HFF-Myc (cell line): Measurements from ENCODE around the gene YAE1.

Experiments used
- DNase-seq: peaks from one replicate; pipeline ENCODE4 v3.0.0-alpha.2; 2011; ENCODE audit warnings: low read depth; ENCODE audit errors: extremely low read depth
- H3K4me3 ChIP-seq: replicated peaks from 2 replicates; pipeline ENCODE4 v1.5.1; 2011; ENCODE audit warnings: low read depth, mild to moderate bottlenecking, control low read depth, low read length
- CTCF ChIP-seq: IDR thresholded peaks from 2 replicates; pipeline ENCODE4 v1.5.1; 2012; ENCODE audit warnings: mild to moderate bottlenecking, low read depth, low read length, control low read depth; ENCODE audit errors: missing control alignments

YAE1 gene

GRCh38 chr7:39527951-39528350, 38.3 kb upstream of the YAE1 start:
- DNase-seq = no peak
- TF ChIP-seq CTCF = no peak

GRCh38 chr7:39528849-39529248, 37.4 kb upstream of the YAE1 start:
- TF ChIP-seq CTCF = no peak
- no peak for DNase-seq
- no peak overlapping the region for H3K4me3 ChIP-seq

More at GRCh38 chr7:39527951-39528350, 38.3 kb upstream of the YAE1 start:
- H3K4me3 ChIP-seq = no peak overlapping the region

GRCh38 chr7:39529582-39529981, 36.6 kb upstream of the YAE1 start:
- TF ChIP-seq CTCF = no peak
- H3K4me3 ChIP-seq = no peak overlapping the region
- DNase-seq = no peak

GRCh38 chr7:39530971-39531370, 35.2 kb upstream of the YAE1 start:
- no peak for DNase-seq
- H3K4me3 ChIP-seq = no peak overlapping the region
- no peak for TF ChIP-seq CTCF

- no peak for TF ChIP-seq CTCF
- no peak overlapping the region for H3K4me3 ChIP-seq
- DNase-seq = no peak
Observed at GRCh38 chr7:39531818-39532217, 34.4 kb upstream of the YAE1 start.

GRCh38 chr7:39532832-39533231, 33.4 kb upstream of the YAE1 start:
- DNase-seq = no peak
- H3K4me3 ChIP-seq = no peak overlapping the region
- TF ChIP-seq CTCF = no peak

- H3K4me3 ChIP-seq = no peak overlapping the region
- no peak for DNase-seq
Observed at GRCh38 chr7:39534599-39534998, 31.6 kb upstream of the YAE1 start.

More at GRCh38 chr7:39534599-39534998, 31.6 kb upstream of the YAE1 start:
- TF ChIP-seq CTCF = no peak
